ENCODE data around the gene RPS3A. TPM values are rescaled to one million over a fixed set of nuclear protein-coding genes. Genes with fewer than 3 reads are reported as not detected.

RPS3A gene
- total and polyA plus RNA-seq, 2 of the 13 experiments (the other 11 are each of a cell fraction or from before 2014, with no cell fraction given) = 3,332 to 3,626 TPM

DNA sequence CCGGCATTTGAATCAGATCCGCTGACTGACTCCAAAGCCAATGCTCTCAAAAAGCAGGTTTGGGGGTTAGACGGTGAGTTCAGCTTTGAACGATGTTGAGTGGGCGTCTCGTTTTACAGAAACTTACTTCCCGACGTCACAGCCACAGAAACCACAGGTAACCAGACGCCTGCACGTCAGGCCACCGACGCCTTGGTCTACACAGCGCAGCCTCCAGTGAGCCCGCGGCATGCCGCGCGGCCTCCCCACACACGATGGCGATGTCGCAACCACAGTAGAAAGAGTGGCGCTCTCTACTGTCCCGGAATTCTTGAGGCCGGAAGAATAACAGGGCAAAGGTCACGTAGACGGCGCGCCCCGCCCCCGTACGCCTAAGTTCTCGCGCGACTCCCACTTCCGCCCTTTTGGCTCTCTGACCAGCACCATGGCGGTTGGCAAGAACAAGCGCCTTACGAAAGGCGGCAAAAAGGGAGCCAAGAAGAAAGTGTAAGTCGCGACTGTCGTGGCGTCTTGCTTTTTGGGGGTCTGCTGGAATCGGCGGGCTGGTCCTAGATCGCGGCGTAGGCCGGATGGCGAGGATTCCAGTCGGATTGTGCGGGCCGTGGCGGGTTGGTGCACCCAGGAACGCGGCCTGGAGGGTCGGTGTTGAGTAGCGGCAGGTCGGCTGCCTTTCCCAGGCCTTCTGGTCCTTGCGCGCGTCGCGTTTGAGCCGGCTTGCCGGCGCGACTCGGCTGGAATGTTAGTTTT lies at the start of gene RPS3A (continued):
- TF ChIP-seq, protein P1, sequence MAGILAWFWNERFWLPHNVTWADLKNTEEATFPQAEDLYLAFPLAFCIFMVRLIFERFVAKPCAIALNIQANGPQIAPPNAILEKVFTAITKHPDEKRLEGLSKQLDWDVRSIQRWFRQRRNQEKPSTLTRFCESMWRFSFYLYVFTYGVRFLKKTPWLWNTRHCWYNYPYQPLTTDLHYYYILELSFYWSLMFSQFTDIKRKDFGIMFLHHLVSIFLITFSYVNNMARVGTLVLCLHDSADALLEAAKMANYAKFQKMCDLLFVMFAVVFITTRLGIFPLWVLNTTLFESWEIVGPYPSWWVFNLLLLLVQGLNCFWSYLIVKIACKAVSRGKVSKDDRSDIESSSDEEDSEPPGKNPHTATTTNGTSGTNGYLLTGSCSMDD (CRISPR knock-in tag; IDR thresholded peaks at IDR 0.05) = no peak
- no peak for TF ChIP-seq NPAS2 (CRISPR knock-in tag; IDR thresholded peaks at IDR 0.05; ENCODE audit: borderline replicate concordance)
- no peak for TF ChIP-seq RORA (CRISPR knock-in tag; IDR thresholded peaks at IDR 0.05)
- no peak; the same call in 1 of the 2 replicates for TF ChIP-seq ZNF552 (CRISPR knock-in tag; IDR thresholded peaks at IDR 0.05; ENCODE audit: borderline replicate concordance)
- TF ChIP-seq, protein P2, sequence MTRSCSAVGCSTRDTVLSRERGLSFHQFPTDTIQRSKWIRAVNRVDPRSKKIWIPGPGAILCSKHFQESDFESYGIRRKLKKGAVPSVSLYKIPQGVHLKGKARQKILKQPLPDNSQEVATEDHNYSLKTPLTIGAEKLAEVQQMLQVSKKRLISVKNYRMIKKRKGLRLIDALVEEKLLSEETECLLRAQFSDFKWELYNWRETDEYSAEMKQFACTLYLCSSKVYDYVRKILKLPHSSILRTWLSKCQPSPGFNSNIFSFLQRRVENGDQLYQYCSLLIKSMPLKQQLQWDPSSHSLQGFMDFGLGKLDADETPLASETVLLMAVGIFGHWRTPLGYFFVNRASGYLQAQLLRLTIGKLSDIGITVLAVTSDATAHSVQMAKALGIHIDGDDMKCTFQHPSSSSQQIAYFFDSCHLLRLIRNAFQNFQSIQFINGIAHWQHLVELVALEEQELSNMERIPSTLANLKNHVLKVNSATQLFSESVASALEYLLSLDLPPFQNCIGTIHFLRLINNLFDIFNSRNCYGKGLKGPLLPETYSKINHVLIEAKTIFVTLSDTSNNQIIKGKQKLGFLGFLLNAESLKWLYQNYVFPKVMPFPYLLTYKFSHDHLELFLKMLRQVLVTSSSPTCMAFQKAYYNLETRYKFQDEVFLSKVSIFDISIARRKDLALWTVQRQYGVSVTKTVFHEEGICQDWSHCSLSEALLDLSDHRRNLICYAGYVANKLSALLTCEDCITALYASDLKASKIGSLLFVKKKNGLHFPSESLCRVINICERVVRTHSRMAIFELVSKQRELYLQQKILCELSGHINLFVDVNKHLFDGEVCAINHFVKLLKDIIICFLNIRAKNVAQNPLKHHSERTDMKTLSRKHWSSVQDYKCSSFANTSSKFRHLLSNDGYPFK (CRISPR knock-in tag; IDR thresholded peaks at IDR 0.05; ENCODE audit: borderline replicate concordance) = peak; percentile 97
- TF ChIP-seq RAD21 (CRISPR knock-in tag; IDR thresholded peaks at IDR 0.05) = peak; percentile 55
- TF ChIP-seq ZNF333 (CRISPR knock-in tag; IDR thresholded peaks at IDR 0.05; ENCODE audit: borderline replicate concordance) = peak; percentile 84
- TF ChIP-seq TAF1 (CRISPR knock-in tag; IDR thresholded peaks at IDR 0.05) = peak; percentile 100
- TF ChIP-seq ZNF253 (CRISPR knock-in tag; IDR thresholded peaks at IDR 0.05; ENCODE audit: borderline replicate concordance) = peak; percentile 84; the same call in 1 of the 2 replicates
- TF ChIP-seq CBFB (CRISPR knock-in tag; IDR thresholded peaks at IDR 0.05) = peak; percentile 96
- TF ChIP-seq ZNF20 (CRISPR knock-in tag; IDR thresholded peaks at IDR 0.05) = no peak
- TF ChIP-seq RBFOX2 (IDR thresholded peaks at IDR 0.05; ENCODE audit: low read depth, low read length) = peak; percentile 98
- TF ChIP-seq, protein P3, sequence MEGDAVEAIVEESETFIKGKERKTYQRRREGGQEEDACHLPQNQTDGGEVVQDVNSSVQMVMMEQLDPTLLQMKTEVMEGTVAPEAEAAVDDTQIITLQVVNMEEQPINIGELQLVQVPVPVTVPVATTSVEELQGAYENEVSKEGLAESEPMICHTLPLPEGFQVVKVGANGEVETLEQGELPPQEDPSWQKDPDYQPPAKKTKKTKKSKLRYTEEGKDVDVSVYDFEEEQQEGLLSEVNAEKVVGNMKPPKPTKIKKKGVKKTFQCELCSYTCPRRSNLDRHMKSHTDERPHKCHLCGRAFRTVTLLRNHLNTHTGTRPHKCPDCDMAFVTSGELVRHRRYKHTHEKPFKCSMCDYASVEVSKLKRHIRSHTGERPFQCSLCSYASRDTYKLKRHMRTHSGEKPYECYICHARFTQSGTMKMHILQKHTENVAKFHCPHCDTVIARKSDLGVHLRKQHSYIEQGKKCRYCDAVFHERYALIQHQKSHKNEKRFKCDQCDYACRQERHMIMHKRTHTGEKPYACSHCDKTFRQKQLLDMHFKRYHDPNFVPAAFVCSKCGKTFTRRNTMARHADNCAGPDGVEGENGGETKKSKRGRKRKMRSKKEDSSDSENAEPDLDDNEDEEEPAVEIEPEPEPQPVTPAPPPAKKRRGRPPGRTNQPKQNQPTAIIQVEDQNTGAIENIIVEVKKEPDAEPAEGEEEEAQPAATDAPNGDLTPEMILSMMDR (CRISPR knock-in tag; IDR thresholded peaks at IDR 0.05) = peak; percentile 98
- TF ChIP-seq DMAP1 (CRISPR knock-in tag; IDR thresholded peaks at IDR 0.05) = peak; percentile 99
- TF ChIP-seq, protein P4, sequence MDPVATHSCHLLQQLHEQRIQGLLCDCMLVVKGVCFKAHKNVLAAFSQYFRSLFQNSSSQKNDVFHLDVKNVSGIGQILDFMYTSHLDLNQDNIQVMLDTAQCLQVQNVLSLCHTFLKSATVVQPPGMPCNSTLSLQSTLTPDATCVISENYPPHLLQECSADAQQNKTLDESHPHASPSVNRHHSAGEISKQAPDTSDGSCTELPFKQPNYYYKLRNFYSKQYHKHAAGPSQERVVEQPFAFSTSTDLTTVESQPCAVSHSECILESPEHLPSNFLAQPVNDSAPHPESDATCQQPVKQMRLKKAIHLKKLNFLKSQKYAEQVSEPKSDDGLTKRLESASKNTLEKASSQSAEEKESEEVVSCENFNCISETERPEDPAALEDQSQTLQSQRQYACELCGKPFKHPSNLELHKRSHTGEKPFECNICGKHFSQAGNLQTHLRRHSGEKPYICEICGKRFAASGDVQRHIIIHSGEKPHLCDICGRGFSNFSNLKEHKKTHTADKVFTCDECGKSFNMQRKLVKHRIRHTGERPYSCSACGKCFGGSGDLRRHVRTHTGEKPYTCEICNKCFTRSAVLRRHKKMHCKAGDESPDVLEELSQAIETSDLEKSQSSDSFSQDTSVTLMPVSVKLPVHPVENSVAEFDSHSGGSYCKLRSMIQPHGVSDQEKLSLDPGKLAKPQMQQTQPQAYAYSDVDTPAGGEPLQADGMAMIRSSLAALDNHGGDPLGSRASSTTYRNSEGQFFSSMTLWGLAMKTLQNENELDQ (CRISPR knock-in tag; IDR thresholded peaks at IDR 0.05; ENCODE audit: borderline replicate concordance) = peak; percentile 84; the same call in 1 of the 2 replicates
- peak; percentile 91; the same call in 1 of the 2 replicates for TF ChIP-seq U2AF2 (IDR thresholded peaks at IDR 0.05; ENCODE audit: low read depth, low read length)
